Activated CD8-positive, alpha-beta memory T cell treated with anti-CD3 and anti-CD28 coated beads, Interleukin-2, amount 10 ng/mL, durations not matched to agents 7 days and 5 days (primary cell): ENCODE data around the gene OS9. TPM values are rescaled to one million over a fixed set of nuclear protein-coding genes. Genes with fewer than 3 reads are reported as not detected.
A peak's percentile ranks its signal among the peaks of the same experiment; 100 is the strongest.
"Not testable (repeated sequence)": the region's sequence is repeated elsewhere in the genome, so short reads cannot be mapped to it uniquely, and the experiment has no call there.

Source experiments
- ATAC-seq: fragments of 150-1000 bp; cut with Tn5 transposase; one replicate; pipeline ENCODE4 v1.10.0; 2021; ENCODE audit warnings: moderate library complexity
- CTCF ChIA-PET: fragments of 350-600 bp; sonication (Branson Sonifier 250); formaldehyde crosslinking; loops from one replicate; lab custom pipeline; 2021; ENCODE audit warnings: antibody characterized with exemption; lab: Charles Lee
- DNase-seq: peaks from one replicate; pipeline ENCODE4 v3.0.0-alpha.2; 2020
- H3K27ac Mint-ChIP-seq: one replicate; pipeline ENCODE4 v1.8.0; 2021; ENCODE audit warnings: mild to moderate bottlenecking, mixed read lengths
- H3K27me3 Mint-ChIP-seq: one replicate; pipeline ENCODE4 v1.8.0; 2021; ENCODE audit warnings: mixed read lengths
- H3K36me3 Mint-ChIP-seq: one replicate; pipeline ENCODE4 v1.8.0; 2021; ENCODE audit warnings: mild to moderate bottlenecking, mixed read lengths
- H3K4me1 Mint-ChIP-seq: one replicate; pipeline ENCODE4 v1.8.0; 2021; ENCODE audit warnings: mixed read lengths
- H3K4me3 Mint-ChIP-seq: one replicate; pipeline ENCODE4 v1.8.0; 2021; ENCODE audit warnings: mild to moderate bottlenecking, moderate library complexity, mixed read lengths
- H3K9me3 Mint-ChIP-seq: one replicate; pipeline ENCODE4 v1.8.0; 2022; ENCODE audit warnings: low read depth, mixed read lengths
- total RNA-seq, 2 experiments: library from RNA; stranded (reverse); gene quantifications; one replicate each; pipeline ENCODE4 v1.2.3, GENCODE V29; 2021

OS9 gene, protein sequence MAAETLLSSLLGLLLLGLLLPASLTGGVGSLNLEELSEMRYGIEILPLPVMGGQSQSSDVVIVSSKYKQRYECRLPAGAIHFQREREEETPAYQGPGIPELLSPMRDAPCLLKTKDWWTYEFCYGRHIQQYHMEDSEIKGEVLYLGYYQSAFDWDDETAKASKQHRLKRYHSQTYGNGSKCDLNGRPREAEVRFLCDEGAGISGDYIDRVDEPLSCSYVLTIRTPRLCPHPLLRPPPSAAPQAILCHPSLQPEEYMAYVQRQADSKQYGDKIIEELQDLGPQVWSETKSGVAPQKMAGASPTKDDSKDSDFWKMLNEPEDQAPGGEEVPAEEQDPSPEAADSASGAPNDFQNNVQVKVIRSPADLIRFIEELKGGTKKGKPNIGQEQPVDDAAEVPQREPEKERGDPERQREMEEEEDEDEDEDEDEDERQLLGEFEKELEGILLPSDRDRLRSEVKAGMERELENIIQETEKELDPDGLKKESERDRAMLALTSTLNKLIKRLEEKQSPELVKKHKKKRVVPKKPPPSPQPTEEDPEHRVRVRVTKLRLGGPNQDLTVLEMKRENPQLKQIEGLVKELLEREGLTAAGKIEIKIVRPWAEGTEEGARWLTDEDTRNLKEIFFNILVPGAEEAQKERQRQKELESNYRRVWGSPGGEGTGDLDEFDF
- total RNA-seq = 100 to 1,000 TPM; 117 to 123 TPM

DNA sequence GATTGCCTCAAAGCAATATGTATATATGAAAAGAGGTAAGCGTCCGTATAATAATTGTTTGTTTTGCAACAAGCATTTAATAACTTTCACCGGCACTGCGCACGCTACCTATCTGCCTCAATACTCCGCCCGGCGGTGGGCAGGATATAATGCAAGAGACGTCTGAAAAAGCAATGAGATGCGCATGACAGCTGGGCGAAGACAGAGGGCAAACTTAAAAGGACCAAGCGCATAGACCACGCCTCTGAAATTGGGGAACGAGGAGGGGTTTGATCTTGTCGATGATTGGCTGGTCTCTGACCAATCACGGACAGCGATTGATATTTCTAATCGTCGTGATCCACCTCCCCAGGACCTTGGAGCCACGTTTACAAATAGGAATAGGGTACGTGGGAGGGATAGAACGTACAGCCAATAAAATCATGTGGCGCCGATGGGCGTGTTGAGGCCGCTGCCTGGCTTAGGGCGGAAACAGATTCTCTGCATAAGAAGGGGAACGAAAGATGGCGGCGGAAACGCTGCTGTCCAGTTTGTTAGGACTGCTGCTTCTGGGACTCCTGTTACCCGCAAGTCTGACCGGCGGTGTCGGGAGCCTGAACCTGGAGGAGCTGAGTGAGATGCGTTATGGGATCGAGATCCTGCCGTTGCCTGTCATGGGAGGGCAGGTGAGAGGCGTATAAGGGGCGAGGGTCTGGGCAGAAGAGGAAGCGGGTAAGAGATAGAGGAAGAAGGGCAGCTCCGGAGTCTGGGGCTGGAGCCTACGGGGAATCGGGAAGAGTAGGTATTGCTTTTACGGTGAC is at the start of gene OS9:
Gene OS9, plus strand, starts transcription at position 474 of the 800 bp plus-strand sequence. Its CDS starts 30 bp downstream, at position 504.
- H3K27me3 Mint-ChIP-seq = peaks cover 15% of the 10 kb centered on the region
- DNase-seq (peak; percentile 99), ATAC-seq (peak; percentile 99)
- no peak within 1 kb of the TSS for H3K4me3 Mint-ChIP-seq
- H3K4me1 Mint-ChIP-seq = peaks cover 3% of the 10 kb centered on the region
- no peaks in the 10 kb centered on the region for H3K9me3 Mint-ChIP-seq
- CTCF ChIA-PET = interaction anchor here (0.9 to 3.4 kb wide), 12 partner anchors 9 to 238 kb away, joined by 3 to 29 read pairs (median 4); partner anchors contain the start of genes B4GALNT1, DCTN2 and PIP4K2C
- H3K27ac Mint-ChIP-seq = no peak within 1 kb of the TSS
- peaks cover 25% of the 10 kb centered on the region for H3K36me3 Mint-ChIP-seq

DNA sequence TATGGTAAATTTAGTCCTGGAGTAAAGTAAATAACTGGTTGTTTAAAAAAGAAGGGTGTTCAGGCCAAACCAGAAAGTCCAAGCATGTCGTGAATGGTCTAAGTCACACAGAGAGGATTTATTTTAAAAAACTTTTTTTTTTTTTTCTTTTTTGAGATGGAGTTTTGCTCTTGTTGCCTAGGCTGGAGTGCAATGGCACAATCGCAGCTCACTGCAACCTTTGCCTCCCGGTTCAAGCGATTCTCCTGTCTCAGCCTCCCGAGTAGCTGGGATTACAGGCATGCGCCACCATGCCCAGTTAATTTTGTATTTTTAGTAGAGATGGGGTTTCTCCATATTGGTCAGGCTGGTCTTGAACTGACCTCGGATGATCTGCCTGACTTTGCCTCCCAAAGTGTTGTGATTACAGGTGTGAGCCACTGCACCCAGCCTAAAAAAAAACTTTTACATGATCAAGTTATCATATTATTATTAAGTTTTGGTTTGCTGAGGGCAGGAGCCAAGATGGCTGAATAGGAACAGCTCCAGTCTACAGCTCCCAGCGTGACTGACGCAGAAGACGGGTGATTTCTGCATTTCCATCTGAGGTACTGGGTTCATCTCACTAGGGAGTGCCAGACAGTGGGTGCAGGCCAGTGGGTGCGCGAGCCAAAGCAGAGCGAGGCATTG is 47.8 kb upstream of the OS9 start:
- not testable (repeated sequence) for H3K27me3 Mint-ChIP-seq, H3K9me3 Mint-ChIP-seq, ATAC-seq, H3K27ac Mint-ChIP-seq, H3K36me3 Mint-ChIP-seq, H3K4me1 Mint-ChIP-seq, H3K4me3 Mint-ChIP-seq, DNase-seq
- CTCF ChIA-PET = interaction anchor here (0.7 to 2.1 kb wide), 3 partner anchors 13 to 99 kb away, joined by 3 to 8 read pairs (median 3); partner anchors contain the start of genes B4GALNT1 and DCTN2

DNA sequence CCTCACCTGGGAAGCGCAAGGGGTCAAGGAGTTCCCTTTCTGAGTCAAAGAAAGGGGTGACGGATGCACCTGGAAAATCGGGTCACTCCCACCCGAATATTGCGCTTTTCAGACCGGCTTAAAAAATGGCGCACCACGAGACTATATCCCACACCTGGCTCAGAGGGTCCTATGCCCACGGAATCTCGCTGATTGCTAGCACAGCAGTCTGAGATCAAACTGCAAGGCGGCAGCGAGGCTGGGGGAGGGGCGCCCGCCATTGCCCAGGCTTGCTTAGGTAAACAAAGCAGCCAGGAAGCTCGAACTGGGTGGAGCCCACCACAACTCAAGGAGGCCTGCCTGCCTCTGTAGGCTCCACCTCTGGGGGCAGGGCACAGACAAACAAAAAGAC is 47.3 kb upstream of the OS9 start:
- CTCF ChIA-PET, H3K27me3 Mint-ChIP-seq, H3K27ac Mint-ChIP-seq, H3K9me3 Mint-ChIP-seq, H3K4me1 Mint-ChIP-seq, H3K4me3 Mint-ChIP-seq, H3K36me3 Mint-ChIP-seq, ATAC-seq, DNase-seq: not testable (repeated sequence)

DNA sequence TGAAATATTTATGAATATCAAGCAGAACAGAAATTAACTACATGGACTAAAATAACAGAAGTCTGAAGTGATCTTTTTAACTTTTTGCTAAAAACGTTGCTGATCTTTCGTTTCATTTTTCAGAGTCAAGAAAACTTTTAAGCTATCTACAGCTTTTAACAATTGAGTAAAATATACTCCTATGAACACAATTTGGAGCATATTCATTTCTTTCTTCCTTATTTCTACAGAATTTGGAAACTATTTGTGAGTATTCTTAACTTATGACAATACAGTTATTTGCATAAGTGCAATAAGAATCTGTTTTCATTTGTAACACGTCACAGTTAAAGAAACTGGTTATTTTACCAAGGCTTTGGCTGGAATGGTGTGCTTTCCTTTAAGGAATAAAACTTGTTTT is 39.9 kb upstream of the OS9 start:
- Mint-ChIP-seq H3K36me3 (peaks cover 3% of the 10 kb centered on the region), H3K27ac (no peak overlapping the region), H3K9me3 (peaks cover 4% of the 10 kb centered on the region), H3K4me3 (no peak overlapping the region), H3K27me3 (peaks cover 5% of the 10 kb centered on the region), H3K4me1 (no peaks in the 10 kb centered on the region)
- ATAC-seq = no peak
- no peak for DNase-seq
- CTCF ChIA-PET = no interaction called here

DNA sequence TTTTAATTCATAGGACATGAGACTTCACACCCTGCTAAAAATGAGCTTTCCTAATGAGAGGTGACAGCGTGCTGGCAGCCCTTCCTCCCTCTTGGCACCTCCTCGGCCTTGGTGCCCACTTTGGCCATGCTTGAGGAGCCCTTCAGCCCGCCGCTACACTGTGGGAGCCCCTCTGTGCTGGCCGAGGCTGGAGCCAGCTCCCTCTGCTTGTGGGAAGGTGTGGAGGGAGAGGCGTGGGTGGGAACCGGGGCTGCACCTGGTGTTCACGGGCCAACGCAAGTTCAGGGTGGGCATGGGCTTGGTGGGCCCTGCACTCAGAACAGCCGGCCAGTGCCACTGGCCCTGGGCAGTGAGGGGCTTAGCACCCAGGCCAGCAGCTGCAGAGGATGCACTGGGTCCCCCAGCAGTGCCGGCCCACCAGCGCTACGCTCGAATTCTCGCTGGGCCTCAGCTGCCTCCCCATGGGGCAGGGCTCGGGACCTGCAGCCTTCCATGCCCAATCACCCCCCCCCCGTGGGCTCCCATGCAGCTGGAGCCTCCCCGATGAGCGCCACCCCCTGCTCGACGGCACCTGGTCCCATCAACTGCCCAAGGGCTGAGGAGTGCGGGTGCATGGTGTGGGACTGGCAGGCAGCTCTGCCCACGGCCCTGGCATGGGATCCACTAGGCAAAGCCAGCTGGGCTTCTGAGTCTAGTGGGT is 38.2 kb upstream of the OS9 start:
- CTCF ChIA-PET = interaction anchor here (1.0 kb wide), 1 partner anchor 22 kb away, joined by 3 read pairs; no protein-coding TSS in a partner anchor
- peaks cover 5% of the 10 kb centered on the region for H3K27me3 Mint-ChIP-seq

DNA sequence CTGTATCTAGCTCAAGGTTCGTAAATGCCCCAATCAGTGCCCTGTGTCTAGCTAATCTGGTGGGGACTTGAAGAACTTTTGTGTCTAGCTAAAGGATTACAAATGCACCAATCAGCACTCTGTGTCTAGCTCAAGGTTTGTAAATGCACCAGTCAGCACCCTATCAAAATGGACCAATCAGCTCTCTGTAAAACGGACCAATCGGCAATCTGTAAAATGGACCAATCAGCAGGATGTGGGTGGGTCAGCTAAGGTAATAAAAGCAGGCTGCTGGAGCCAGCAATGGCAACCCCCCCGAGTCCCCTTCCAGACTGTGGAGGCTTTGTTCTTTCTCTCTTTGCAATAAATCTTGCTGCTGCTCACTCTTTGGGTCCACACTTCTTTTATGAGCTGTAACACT is 37.5 kb upstream of the OS9 start:
- H3K36me3 Mint-ChIP-seq, H3K27me3 Mint-ChIP-seq, H3K9me3 Mint-ChIP-seq, DNase-seq, ATAC-seq, CTCF ChIA-PET, H3K4me3 Mint-ChIP-seq, H3K27ac Mint-ChIP-seq, H3K4me1 Mint-ChIP-seq: not testable (repeated sequence)

More for the DNA sequence above, 38.2 kb upstream of the OS9 start:
- H3K27ac Mint-ChIP-seq = no peak overlapping the region
- H3K4me3 Mint-ChIP-seq = no peak overlapping the region
- peaks cover 3% of the 10 kb centered on the region for H3K36me3 Mint-ChIP-seq
- ATAC-seq (no peak), DNase-seq (no peak)
- H3K9me3 Mint-ChIP-seq = peaks cover 4% of the 10 kb centered on the region
- no peaks in the 10 kb centered on the region for H3K4me1 Mint-ChIP-seq

DNA sequence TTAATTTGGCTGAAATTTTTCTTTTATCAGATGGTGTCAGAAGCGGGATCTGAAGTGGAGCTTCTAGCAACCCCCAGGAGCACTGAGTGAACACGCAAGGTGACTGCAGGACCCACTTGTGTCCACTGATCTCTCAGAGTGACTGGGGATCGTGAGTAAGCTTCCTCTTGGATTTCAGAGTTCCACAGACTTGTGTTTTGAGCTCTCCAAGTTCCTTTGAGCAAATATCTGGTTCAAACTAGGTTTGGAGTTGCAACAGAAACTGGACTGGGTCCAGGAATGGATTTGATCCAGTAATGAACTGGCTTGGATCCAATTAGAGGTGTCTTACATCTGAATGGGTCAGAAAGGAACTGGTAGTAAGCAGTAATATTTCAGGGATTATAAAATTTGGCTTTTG is 36.2 kb upstream of the OS9 start:
- ATAC-seq = no peak
- Mint-ChIP-seq H3K27ac (no peak overlapping the region), H3K4me1 (no peaks in the 10 kb centered on the region), H3K9me3 (peaks cover 4% of the 10 kb centered on the region), H3K27me3 (peaks cover 5% of the 10 kb centered on the region), H3K4me3 (no peak overlapping the region), H3K36me3 (peaks cover 3% of the 10 kb centered on the region)
- CTCF ChIA-PET = no interaction called here
- no peak for DNase-seq

DNA sequence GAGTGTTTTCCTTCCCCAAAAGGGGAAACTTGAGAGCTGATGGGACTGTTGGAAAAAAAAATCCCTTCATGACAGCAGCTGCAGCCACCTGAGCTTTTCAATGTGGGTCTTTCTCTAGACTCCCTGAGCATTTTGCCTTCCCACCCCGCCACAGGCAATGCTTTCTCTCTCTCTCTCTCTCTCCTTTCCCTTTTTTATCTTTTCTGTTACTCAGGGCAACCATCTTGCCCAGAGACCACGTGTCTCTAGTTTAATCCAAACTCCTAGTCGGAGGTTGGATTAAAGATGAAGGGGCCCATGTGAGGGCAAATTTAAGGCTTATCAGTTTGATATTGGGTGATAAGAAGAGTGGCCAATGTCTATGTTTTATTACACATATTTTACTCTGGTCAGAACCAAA is 35.0 kb upstream of the OS9 start:
- Mint-ChIP-seq H3K4me1 (no peaks in the 10 kb centered on the region), H3K36me3 (peaks cover 2% of the 10 kb centered on the region), H3K9me3 (peaks cover 2% of the 10 kb centered on the region), H3K27me3 (peaks cover 5% of the 10 kb centered on the region), H3K27ac (no peak overlapping the region), H3K4me3 (no peak overlapping the region)
- DNase-seq (no peak), ATAC-seq (no peak)
- CTCF ChIA-PET = interaction anchor here (1.6 kb wide), 1 partner anchor 76 kb away, joined by 4 read pairs; no protein-coding TSS in a partner anchor

DNA sequence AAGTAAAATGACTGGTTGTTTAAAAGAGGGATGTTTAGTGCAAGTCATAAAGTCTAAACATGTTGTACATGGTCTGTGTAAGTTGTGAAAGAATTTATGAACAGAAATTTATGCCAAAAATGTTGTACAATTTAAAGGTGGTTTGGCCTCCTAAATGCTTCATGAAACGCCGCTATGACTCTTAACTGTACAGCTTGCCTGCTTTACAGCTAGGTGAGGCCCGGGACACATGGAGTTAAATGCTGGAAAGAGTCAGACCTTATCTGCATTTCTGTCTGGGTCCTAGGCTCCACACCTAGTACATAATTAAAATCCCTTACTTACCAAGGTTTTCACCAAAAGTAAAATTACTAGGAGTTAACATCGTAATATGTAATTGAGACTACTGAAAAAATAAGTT is 32.6 kb upstream of the OS9 start:
- no peaks in the 10 kb centered on the region for H3K9me3 Mint-ChIP-seq
- CTCF ChIA-PET = interaction anchor here (1.5 kb wide), 1 partner anchor 28 kb away, joined by 6 read pairs; the partner anchor contains the start of gene B4GALNT1
- no peaks in the 10 kb centered on the region for H3K36me3 Mint-ChIP-seq
- no peak overlapping the region for H3K4me3 Mint-ChIP-seq
- H3K4me1 Mint-ChIP-seq = no peaks in the 10 kb centered on the region
- no peak for DNase-seq
- no peak overlapping the region for H3K27ac Mint-ChIP-seq
- peaks cover 5% of the 10 kb centered on the region for H3K27me3 Mint-ChIP-seq
- ATAC-seq = no peak

DNA sequence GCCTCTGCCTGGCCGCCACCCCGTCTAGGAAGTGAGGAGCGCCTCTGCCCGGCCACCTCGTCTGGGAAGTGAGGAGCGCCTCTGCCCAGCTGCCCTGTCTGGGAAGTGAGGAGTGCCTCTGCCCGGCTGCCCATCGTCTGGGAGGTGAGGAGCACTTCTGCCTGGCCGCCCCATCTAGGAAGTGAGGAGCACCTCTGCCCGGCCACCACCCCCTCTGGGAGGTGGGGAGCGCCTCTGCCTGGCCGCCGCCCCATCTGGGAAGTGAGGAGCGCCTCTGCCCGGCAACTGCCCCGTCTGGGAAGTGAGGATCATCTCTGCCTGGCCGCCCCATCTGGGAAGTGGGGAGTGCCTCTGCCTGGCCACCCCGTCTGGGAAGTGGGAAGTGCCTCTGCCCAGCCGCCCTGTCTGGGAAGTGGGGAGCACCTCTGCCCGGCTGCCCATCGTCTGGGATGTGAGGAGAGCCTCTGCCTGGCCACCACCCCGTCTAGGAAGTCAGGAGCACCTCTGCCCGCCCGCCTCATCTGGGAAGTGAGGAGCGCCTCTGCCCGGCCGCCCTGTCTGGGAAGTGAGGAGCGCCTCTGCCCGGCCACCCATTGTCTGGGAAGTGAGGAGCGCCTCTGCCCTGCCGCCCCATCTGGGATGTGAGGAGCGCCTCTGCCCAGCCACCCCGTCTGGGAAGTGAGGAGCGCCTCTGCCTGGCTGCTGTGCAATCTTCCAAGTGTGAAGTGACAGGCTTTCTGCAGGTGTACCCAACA is 28.7 kb upstream of the OS9 start:
- H3K4me1 Mint-ChIP-seq, ATAC-seq, DNase-seq, CTCF ChIA-PET, H3K27me3 Mint-ChIP-seq, H3K4me3 Mint-ChIP-seq, H3K27ac Mint-ChIP-seq, H3K9me3 Mint-ChIP-seq, H3K36me3 Mint-ChIP-seq: not testable (repeated sequence)

DNA sequence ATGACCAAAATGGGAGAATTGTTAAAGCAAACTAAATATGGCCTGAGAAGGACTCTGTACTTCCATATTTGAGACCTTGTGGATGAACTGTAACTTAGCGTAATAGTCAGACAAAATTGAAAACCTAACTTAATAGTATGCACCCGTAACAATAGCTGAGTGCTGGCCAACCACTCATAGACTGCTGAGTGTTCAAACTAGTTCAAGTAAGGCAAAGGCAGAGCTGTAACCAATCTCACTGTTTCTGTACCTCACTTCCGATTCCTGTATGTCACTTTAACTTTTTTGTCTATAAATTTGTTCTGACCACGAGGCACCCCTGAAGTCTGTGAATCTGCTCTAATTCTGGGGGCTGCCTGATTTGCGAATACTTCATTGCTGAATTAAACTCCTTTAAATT is 27.0 kb upstream of the OS9 start:
- CTCF ChIA-PET = no interaction called here
- H3K27ac Mint-ChIP-seq = no peak overlapping the region
- H3K36me3 Mint-ChIP-seq = no peaks in the 10 kb centered on the region
- peaks cover 4% of the 10 kb centered on the region for H3K27me3 Mint-ChIP-seq
- no peak for DNase-seq
- ATAC-seq = no peak
- no peaks in the 10 kb centered on the region for H3K9me3 Mint-ChIP-seq
- no peaks in the 10 kb centered on the region for H3K4me1 Mint-ChIP-seq
- H3K4me3 Mint-ChIP-seq = no peak overlapping the region

DNA sequence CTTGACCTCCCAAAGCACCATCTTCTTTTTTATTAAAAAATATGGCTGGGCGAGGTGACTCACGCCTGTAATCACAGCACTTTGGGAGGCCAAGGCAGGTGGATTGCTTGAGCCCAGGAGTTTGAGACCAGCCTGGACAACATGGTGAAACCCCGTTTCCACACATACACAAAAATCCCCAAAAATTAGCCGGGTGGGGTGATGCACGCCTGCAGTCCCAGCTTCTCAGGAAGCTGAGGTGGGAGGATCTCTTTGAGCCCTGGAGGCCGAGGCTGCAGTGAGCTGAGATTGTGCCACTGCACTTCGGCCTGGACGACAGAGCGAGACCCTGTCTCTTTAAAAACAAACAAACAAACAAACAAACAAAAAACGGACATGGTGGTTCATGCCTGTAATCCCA is 24.2 kb upstream of the OS9 start:
- DNase-seq, CTCF ChIA-PET, H3K36me3 Mint-ChIP-seq, H3K9me3 Mint-ChIP-seq, H3K4me1 Mint-ChIP-seq, H3K27me3 Mint-ChIP-seq, H3K4me3 Mint-ChIP-seq, ATAC-seq, H3K27ac Mint-ChIP-seq: not testable (repeated sequence)
